C4-2B (cell line): Measurements from ENCODE around the gene SMG6.
"Not testable (repeated sequence)": the region's sequence is repeated elsewhere in the genome, so short reads cannot be mapped to it uniquely, and the experiment has no call there.

Experiments
- H3K27ac ChIP-seq: fragments of 450-650 bp; 2 replicates; pipeline ENCODE4 v1.5.1; 2017
- ZFX ChIP-seq: fragments of 450-650 bp; IDR thresholded peaks from 2 replicates; pipeline ENCODE4 v1.6.1; 2017
- TF ChIP-seq, protein P1 (sequence below): fragments of 450-650 bp; conservative IDR thresholded peaks from 2 replicates; pipeline ENCODE4 v1.5.1; 2017; ENCODE audit warnings: mild to moderate bottlenecking

Gene SMG6

DNA sequence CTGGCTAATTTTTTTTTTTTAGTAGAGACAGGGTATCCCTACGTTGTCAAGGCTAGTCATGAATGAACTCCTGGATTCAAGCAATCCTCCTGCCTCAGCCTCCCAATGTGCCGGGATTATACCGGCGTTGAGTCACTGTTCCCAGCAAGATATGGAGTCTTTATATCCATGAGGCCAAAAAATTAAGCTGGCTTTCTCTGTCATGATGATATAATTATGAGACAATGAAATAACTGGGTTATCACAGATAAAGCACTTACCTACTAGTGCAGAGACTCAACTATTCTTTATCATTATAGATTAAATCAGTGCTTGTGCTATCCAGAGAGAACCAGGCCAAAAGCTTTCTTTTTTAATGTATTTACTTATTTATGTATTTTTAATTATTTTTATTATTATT is 36.2 kb downstream of the SMG6 start:
- no peak overlapping the region for H3K27ac ChIP-seq

DNA sequence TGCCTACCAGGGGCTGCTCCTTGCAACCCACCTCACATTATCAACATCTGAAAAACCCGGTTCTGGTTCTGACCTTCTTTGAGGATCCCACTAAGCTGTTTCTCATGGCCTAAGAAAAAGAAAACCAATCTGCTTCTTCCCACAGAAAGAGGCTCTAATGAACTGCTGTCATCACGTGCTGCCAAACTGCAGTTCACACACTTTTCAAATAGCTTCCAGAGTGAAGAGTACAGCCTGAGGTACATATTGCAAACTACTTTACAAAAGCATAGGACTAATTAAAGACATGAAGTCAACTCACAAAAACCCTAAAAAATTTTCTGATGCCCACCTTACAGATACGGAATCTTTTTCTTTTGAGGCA is 36.7 kb downstream of the SMG6 start:
- TF ChIP-seq, protein P1, sequence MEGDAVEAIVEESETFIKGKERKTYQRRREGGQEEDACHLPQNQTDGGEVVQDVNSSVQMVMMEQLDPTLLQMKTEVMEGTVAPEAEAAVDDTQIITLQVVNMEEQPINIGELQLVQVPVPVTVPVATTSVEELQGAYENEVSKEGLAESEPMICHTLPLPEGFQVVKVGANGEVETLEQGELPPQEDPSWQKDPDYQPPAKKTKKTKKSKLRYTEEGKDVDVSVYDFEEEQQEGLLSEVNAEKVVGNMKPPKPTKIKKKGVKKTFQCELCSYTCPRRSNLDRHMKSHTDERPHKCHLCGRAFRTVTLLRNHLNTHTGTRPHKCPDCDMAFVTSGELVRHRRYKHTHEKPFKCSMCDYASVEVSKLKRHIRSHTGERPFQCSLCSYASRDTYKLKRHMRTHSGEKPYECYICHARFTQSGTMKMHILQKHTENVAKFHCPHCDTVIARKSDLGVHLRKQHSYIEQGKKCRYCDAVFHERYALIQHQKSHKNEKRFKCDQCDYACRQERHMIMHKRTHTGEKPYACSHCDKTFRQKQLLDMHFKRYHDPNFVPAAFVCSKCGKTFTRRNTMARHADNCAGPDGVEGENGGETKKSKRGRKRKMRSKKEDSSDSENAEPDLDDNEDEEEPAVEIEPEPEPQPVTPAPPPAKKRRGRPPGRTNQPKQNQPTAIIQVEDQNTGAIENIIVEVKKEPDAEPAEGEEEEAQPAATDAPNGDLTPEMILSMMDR = no peak
- TF ChIP-seq ZFX = no peak
- no peak overlapping the region for H3K27ac ChIP-seq

More for the DNA sequence above, 36.2 kb downstream of the SMG6 start:
- TF ChIP-seq ZFX = no peak

DNA sequence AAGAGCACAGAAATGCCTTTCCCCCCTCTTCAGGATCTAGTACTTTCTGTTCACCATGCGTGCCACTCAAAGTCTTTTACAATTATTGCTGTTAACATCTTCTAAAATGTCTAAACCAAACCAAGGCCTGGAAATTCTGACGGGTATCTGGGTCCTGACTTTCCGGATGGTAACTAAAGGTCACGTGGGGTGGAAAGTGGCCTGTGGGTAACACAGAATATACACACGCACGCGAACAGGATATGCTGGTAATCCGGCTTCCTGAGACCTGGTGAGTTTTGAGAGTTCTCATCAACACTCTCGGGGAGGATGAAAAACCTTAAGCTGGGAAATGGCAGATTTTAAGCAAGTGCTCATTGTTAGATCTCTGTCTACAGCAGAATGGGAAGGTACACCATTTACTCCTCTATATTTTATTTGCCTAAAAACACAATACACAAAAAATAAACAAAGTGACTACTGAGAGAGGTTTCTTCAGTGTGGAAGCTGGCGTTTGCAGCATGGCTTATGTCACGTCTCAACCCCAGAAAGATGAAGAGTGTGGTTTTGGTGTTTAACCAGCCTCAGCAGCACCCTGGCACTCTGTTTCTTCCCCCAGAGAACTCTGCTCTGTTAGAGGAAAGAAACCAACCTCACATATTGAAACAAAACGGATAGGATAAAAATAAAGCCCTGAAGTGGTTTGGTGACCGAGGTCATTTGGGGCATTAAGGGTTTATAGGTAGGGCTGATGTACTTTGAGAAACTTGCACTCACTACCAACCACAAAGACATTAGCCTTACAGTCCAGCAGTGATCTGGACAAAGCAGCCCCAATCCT is 37.3 kb downstream of the SMG6 start:
- no peak overlapping the region for H3K27ac ChIP-seq
- no peak for TF ChIP-seq ZFX
- TF ChIP-seq, protein P1 = no peak

GRCh38 chr17:2265166-2265565 is 38.4 kb downstream of the SMG6 start:
- not testable (repeated sequence) for H3K27ac ChIP-seq

DNA sequence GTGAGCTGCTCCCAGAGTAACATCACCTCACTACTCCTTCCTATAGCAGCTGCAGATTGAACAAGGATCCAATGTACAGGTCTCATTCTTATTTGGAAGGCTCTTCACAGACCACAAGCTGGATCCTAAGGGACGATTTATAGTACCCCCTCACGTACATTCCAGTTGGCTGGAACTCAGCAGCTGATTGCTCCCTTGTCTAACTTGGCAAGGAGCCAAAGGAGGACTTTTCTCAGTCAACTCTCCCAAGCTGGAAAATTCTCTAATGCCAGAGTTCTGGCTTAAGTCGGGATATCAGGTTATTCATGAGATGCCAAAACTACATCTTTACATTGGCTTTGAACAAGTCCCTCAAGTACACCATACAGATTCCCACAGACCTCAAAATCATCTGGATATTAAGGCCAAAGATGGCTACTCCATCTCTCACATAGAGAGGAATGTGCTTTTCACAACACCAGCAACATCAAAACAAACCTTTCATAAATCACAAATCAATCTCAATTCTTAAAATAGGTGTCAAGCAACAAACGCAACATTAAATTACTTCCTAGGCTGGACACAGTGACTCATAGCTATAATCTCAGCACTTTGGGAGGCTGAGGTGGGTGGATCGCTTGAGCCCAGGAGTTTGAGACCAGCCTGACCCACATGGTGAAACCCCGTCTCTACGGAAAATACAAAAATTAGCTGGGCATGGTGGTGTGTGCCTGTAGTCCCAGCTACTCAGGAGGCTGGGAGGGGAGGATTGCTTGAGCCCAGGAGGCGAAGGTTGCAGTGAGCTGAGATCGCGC is 39.3 kb downstream of the SMG6 start:
- TF ChIP-seq ZFX = no peak
- TF ChIP-seq, protein P1 = no peak
- H3K27ac ChIP-seq = no peak overlapping the region

GRCh38 chr17:2263183-2264066 is 40.2 kb downstream of the SMG6 start:
- TF ChIP-seq, protein P1 = no peak
- TF ChIP-seq ZFX = no peak
- H3K27ac ChIP-seq = no peak overlapping the region

DNA sequence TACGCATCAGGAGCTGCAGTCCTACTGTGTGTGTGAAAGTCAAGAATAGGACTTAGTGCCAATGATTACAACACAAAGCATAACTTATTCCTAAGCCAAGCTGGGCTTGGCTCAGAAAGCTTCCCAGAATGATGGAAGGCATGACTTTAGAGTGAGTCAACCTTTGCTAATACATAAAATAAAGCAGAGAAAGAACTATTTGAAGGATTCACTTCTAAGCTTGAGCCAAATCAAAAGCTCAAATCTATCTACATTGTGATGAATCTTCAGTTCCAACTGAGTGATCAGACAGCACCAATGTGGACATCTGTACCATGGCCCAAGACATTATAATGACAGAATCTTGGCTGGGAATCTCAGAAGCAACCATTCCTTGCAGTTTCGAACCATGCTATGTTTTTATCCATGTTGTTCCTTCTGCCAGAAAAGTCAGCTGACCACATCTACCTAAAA is 41.4 kb downstream of the SMG6 start:
- no peak for TF ChIP-seq ZFX
- TF ChIP-seq, protein P1 = no peak
- H3K27ac ChIP-seq = no peak overlapping the region
